Kidney tubule cell (primary cell): ENCODE data around the gene KIAA1549.
"Not testable (repeated sequence)": the region's sequence is repeated elsewhere in the genome, so short reads cannot be mapped to it uniquely, and the experiment has no call there.

Source experiments
- DNase-seq: peaks from one replicate; pipeline ENCODE4 v3.0.0-alpha.2; 2018; ENCODE audit warnings: low spot score

The KIAA1549 gene

GRCh38 chr7:138981332-138982203 is at the start of gene KIAA1549:
TSS of gene KIAA1549 (minus strand) at chr7:138981389. CDS start at chr7:138981269, 120 bp downstream.
- DNase-seq: peak; percentile 81

- DNase-seq: no peak
Measured at GRCh38 chr7:139029353-139029752, 48.2 kb upstream of the KIAA1549 start.

DNA sequence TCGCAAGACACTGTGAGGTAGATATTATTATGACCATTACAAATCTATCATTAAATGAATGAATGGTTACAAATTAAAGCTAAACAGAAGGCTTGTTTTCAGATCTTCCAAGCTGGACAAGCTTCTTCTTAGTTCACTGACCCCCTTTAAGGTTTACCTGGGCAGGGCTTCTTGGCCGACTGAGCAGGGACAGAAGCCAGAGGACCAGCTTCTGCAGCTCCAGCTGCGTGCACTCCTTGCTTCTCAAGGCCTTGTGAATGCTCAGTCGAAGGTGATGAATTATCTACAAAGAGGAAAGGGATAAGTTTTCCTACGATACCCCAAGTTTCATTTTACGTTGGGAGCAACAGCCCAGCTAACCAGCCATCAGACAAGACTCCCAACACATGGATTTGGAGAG is 45.4 kb upstream of the KIAA1549 start:
- DNase-seq: no peak

GRCh38 chr7:139025861-139026260 is 44.7 kb upstream of the KIAA1549 start:
- not testable (repeated sequence) for DNase-seq

DNA sequence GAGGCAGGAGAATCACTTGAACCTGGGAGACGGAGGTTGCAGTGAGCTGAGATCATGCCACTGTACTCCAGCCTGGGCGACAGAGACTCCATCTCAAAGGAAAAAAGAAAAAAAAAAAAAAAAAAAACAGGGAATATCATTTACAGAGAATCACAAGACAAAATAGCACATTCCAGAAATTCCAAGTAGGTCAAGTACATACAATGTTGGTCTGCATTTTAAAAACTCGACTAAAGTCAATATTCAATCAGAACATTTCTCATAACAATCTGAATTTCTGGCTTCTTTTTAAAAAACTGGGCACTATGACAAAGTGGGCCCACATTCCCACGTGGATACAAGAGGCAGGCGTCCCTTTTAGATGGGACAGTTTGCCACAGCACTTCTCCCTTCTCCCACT is 41.9 kb upstream of the KIAA1549 start:
- no peak for DNase-seq

DNA sequence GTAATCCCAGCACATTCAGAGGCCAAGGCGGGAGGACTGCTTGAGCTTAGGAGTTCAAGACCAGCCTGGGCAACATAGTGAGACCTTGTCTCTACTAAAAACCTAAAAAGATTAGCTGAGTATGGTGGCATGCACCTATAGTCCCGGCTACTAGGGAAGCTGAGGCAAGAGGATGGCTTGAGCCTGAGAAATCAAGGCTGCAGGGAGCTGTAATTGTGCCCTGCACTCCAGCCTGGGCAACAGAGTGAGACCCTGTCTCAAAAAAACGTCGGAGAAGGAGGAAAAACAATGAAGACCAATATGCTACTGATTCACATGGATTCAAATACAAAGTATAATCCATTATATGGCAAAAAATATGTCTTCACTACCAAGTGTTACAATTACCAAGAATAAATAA is 41.1 kb upstream of the KIAA1549 start:
- DNase-seq: no peak

DNA sequence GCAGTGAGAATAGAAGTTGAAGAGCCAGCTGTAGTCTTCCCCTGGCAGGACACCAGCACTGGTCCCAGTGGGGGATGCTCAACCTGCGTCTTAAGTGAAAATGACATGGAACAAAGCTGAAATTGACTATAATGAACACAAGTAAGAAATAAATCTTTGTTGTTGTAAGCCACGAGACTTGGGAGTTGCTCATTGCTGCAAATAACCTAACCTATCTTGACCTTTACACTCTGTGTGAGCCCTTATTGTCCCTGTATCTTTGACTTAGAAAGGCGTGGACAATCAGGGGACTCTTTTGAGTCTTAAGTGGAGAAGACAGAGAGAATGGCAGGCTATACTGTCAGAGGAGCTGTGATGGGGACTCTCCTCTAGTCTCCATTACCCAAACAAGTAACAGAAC is 37.7 kb upstream of the KIAA1549 start:
- no peak for DNase-seq

DNA sequence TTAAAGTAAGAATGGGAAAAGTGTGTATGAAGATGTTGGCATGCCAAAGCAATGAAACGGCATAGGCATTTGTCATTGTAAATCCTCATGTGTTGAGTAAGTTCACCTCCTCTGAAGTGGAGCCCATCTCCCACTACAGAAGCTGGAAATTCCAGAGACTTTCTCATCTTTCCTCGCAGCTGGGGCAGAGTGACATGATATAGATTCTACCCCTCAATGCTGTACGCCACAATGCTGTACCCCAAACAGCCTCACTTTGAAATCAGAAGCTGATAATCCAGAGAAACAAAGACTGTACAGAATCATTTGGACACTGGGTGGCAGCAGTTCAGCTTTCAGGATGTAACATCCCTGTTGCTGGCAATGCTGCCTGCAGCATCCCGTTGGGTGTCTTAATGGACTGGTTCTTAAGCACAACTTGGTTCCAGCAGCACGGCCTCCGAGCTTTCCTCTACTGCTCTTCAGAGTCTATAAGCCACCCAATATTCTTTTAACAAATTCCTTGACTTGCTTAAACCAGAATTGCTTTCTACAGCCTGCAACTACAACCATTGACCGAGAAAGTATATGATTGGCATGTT is 35.8 kb upstream of the KIAA1549 start:
- peak; percentile 61 for DNase-seq

DNA sequence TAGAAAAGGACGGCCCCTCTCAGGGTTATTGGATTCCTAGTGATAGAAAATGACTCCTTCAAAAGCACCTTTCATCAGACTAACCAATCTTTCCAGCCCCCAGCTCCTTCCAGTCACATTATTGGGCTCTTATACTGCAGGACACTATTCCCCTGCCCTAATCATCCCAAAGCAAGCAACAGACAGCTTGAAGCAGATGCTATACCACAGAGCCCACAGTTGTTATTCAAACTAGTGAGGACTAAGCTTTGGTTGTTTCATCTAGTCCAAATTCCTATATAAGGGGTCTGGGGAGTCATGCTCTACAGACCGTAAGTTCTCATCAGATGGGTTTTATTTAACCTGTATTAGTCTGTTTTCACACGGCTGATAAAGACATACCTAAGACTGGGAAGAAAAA is 30.2 kb upstream of the KIAA1549 start:
- DNase-seq: no peak

DNA sequence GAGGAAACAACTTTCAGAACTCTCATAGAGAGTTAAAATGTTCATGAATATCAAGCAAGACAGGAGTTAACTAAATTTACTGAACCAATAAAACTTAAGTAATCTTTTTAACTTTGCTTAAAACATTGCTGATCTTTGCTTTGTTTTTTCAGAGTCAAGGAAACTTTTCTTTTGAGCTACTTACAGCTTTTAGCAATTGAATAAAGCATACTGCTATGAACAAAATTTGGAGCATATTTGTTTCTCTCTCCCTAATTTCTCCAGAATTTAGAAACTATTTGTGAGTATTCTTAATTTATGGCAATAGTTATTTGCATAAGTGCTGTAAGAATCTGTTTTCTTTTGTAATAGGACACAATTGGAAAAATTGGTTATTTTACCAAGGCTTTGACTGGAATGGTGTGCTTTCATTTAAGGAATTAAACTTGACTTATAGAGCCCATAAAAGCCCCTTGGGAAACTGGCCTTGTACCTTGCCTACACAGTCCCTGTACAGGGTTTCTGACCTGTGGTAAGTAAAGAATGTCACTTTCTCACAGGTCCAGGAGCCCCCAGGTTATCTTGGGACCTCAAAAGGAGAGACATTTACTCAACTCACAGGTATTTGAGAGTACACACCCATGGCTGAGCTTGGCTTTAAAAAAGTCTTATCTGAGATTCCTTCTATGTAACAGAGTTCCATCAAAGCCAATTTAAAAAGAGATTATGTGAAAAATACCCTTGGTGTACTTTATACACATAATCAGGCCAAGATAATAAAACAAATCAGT is 23.3 kb upstream of the KIAA1549 start:
- peak; percentile 7 for DNase-seq

GRCh38 chr7:138999414-138999813 is 18.2 kb upstream of the KIAA1549 start:
- DNase-seq: no peak

- no peak for DNase-seq
Measured at GRCh38 chr7:138992052-138992531, 10.9 kb upstream of the KIAA1549 start.

- DNase-seq: no peak
Measured at GRCh38 chr7:138987686-138988085, 6.5 kb upstream of the KIAA1549 start.

DNA sequence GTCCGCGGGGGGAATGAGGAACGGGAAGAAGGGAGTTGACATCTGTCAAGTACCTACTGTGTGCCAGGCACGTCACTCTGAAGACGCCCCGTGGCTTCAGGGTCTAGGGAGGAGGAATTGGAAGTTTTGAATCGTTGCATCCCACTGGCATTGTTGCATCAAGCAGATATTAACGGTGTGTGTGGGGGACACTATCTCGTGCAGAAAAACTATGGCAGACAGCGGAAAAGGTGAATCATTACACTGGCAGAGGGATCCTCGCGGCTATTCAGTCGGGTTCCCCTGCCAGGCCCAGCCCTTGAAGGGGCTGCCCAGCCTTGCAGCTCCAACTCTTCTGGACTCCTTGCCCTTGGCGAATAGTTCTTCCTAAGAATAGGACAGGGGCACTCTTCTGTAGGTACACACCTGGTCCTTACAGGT is 1.0 kb upstream of the KIAA1549 start:
- DNase-seq: peak; percentile 13

- peak; percentile 15 for DNase-seq
Measured at GRCh38 chr7:138980563-138981291, 462 bp downstream of the KIAA1549 start.

GRCh38 chr7:138979988-138980562 is 1.1 kb downstream of the KIAA1549 start:
- DNase-seq: no peak

DNA sequence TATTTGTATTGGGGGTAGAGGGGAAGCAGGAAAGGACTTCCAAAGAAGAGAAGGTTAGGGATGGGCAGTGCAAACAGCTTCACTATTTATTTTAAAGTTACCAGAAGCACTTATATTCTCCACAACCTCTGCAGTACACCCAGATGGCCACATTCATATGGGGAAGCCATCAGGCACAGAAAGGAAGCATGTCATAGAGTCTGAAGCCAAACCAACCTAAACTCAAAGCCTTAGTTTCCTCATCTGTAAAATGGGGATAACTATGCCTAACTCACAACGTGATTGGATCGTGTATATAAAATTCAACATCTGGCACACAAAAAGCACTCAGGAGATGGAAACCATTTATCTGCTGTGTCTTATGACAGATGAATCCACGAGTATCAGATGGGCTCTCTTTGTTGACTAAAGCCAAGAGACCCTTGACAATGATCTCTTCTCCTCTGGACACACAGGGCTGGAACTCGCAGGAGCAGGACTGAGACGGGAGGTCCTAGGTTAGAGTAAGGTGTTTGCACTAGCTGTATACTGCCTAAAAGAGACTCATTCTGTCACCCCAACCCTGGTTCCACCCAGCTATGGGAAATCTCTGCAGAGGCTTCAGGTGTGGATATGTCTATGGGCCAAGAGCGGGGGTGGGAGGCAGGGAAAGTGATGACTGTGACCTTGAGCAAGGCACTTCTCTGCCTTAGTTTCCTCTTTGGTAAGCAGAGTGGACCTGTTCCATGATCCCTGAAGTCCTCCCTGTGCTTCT is 1.8 kb downstream of the KIAA1549 start:
- peak; percentile 21 for DNase-seq

DNA sequence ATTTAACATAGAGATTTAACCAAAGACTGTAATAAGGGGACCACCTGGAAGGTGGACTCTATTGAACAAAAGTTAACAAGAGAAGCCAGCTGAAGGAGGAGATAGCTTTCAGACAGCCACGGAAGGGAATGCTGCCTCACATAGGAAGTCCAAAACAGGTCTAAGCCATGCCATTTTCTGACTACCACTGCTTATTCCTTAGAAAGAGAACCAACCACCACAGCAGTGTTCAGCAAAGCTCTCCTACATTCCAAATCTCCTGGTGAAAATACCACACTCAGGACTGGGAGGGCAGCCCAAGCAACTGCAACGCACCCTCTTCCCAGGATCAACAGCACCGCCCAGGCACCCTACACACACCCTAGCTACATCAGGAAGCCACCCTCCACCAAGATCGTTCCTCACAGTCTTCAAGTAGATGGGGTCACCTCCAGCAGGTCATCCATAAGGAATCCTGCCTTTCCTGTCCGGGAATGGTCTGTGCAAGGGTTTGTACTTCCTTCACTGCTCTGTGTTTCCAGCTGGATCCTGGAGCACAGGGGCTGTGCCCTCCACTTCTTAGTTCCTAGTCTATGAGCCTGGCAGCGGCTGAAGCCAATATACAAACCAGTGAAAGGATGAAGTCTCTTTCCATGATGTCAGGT is 2.5 kb downstream of the KIAA1549 start:
- DNase-seq: no peak

DNA sequence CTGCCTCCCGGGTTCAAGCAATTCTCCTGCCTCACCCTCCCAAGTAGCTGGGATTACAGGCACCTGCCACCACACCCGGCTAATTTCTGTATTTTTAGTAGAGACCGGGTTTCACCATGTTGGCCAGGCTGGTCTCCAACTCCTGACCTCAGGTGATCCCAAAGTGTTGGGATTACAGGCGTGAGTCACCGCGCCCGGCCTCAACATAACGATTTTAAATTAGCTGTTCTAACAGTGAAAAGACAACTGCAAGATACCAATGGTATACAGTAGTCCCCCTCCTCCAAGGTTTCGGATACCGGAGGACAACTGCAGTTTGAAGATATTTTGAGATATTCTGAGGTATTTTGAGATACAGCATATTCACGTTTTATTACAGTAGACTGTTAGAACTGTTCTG is 5.0 kb downstream of the KIAA1549 start:
- not testable (repeated sequence) for DNase-seq
